KMS-11 (cell line): Measurements from ENCODE around the gene PIN1.

ENCODE experiments used
- H2AFZ ChIP-seq: fragments of 200-600 bp; sonication (generic); 2 replicates; pipeline ENCODE4 v1.6.1; 2016; ENCODE audit warnings: antibody characterized with exemption, mixed run types, low read depth
- H3K27ac ChIP-seq: fragments of 200-600 bp; sonication (generic); 2 replicates; pipeline ENCODE4 v1.6.1; 2016; ENCODE audit warnings: mild to moderate bottlenecking, mixed run types
- H3K27me3 ChIP-seq: fragments of 200-600 bp; sonication (generic); 2 replicates; pipeline ENCODE4 v1.6.1; 2017; ENCODE audit warnings: mild to moderate bottlenecking, low read depth, mixed run types, moderate library complexity; ENCODE audit not compliant: insufficient read depth
- H3K36me3 ChIP-seq: fragments of 200-600 bp; sonication (generic); 2 replicates; pipeline ENCODE4 v1.6.1; 2017; ENCODE audit warnings: mild to moderate bottlenecking, mixed run types; ENCODE audit not compliant: insufficient read depth
- H3K4me1 ChIP-seq: fragments of 200-600 bp; sonication (generic); 2 replicates; pipeline ENCODE4 v1.6.1; 2016; ENCODE audit warnings: mild to moderate bottlenecking, low read depth, mixed run types; ENCODE audit not compliant: poor library complexity, severe bottlenecking
- H3K4me2 ChIP-seq: fragments of 200-600 bp; sonication (generic); 2 replicates; pipeline ENCODE4 v1.7.0; 2016; ENCODE audit warnings: mild to moderate bottlenecking, mixed run types
- H3K4me3 ChIP-seq: fragments of 200-600 bp; sonication (generic); IDR thresholded peaks from 2 replicates; pipeline ENCODE4 v1.6.1; 2017; ENCODE audit warnings: low read depth, low read length, mixed read lengths; ENCODE audit not compliant: insufficient read depth
- H3K79me2 ChIP-seq: fragments of 200-600 bp; sonication (generic); 2 replicates; pipeline ENCODE4 v1.6.1; 2016; ENCODE audit warnings: low read depth, mixed run types; ENCODE audit not compliant: insufficient read depth
- H3K9ac ChIP-seq: fragments of 200-600 bp; sonication (generic); 2 replicates; pipeline ENCODE4 v1.6.1; 2016; ENCODE audit warnings: mild to moderate bottlenecking, mixed run types
- H4K20me1 ChIP-seq: fragments of 200-600 bp; sonication (generic); 2 replicates; pipeline ENCODE4 v1.6.1; 2016; ENCODE audit warnings: mild to moderate bottlenecking, mixed run types; ENCODE audit not compliant: insufficient read depth
- CTCF ChIP-seq: fragments of 200-600 bp; sonication (generic); conservative IDR thresholded peaks from 2 replicates; pipeline ENCODE4 v1.6.1; 2017; ENCODE audit warnings: low read depth, mild to moderate bottlenecking, antibody characterized with exemption, low read length, moderate library complexity, mixed read lengths

PIN1 gene

GRCh38 chr19:9883231-9883758, 48.2 kb downstream of the PIN1 start:
- Histone ChIP-seq H3K4me2 (no peak overlapping the region), H3K4me3 (no peak overlapping the region), H3K36me3 (no peaks in the 10 kb centered on the region), H4K20me1 (no peaks in the 10 kb centered on the region), H3K4me1 (no peaks in the 10 kb centered on the region), H3K27me3 (peaks cover 34% of the 10 kb centered on the region), H3K9ac (no peak overlapping the region), H3K27ac (no peak overlapping the region), H2AFZ (no peak overlapping the region), H3K79me2 (no peaks in the 10 kb centered on the region)
- no peak for TF ChIP-seq CTCF

GRCh38 chr19:9883764-9884163, 48.6 kb downstream of the PIN1 start:
- Histone ChIP-seq H3K4me3 (no peak overlapping the region), H4K20me1 (no peaks in the 10 kb centered on the region)
- TF ChIP-seq CTCF, result no peak

GRCh38 chr19:9885077-9885552, 50.0 kb downstream of the PIN1 start:
- Histone ChIP-seq H3K4me3 (no peak overlapping the region), H3K4me2 (no peak overlapping the region), H4K20me1 (no peaks in the 10 kb centered on the region), H3K36me3 (no peaks in the 10 kb centered on the region), H3K9ac (no peak overlapping the region), H3K27ac (no peak overlapping the region), H2AFZ (no peak overlapping the region), H3K79me2 (no peaks in the 10 kb centered on the region), H3K4me1 (no peaks in the 10 kb centered on the region), H3K27me3 (peaks cover 49% of the 10 kb centered on the region)
- TF ChIP-seq CTCF, result no peak

More at GRCh38 chr19:9883764-9884163, 48.6 kb downstream of the PIN1 start:
- H2AFZ ChIP-seq, result no peak overlapping the region
- H3K4me1 ChIP-seq, result no peaks in the 10 kb centered on the region
- H3K36me3 ChIP-seq, result no peaks in the 10 kb centered on the region
- no peaks in the 10 kb centered on the region for H3K79me2 ChIP-seq
- H3K27me3 ChIP-seq, result peaks cover 38% of the 10 kb centered on the region
- H3K27ac ChIP-seq, result no peak overlapping the region
- no peak overlapping the region for H3K9ac ChIP-seq
- no peak overlapping the region for H3K4me2 ChIP-seq

GRCh38 chr19:9891609-9892373, 56.7 kb downstream of the PIN1 start:
- H4K20me1 ChIP-seq, result no peaks in the 10 kb centered on the region
- TF ChIP-seq CTCF, result no peak
- no peak overlapping the region for H3K9ac ChIP-seq
- H3K36me3 ChIP-seq, result no peaks in the 10 kb centered on the region
- H3K79me2 ChIP-seq, result no peaks in the 10 kb centered on the region
- H3K27ac ChIP-seq, result no peak overlapping the region
- peaks cover 54% of the 10 kb centered on the region for H3K27me3 ChIP-seq
- H3K4me3 ChIP-seq, result no peak overlapping the region
- H3K4me2 ChIP-seq, result no peak overlapping the region
- no peaks in the 10 kb centered on the region for H3K4me1 ChIP-seq
- no peak overlapping the region for H2AFZ ChIP-seq
